HG03457 (cell line): ENCODE measurements around the gene CASP10.
A peak's percentile ranks its signal among the peaks of the same experiment; 100 is the strongest.
"Not testable (repeated sequence)": the region's sequence is repeated elsewhere in the genome, so short reads cannot be mapped to it uniquely, and the experiment has no call there.

Source experiments
- ATAC-seq: cut with Tn5 transposase; IDR thresholded peaks from one replicate; pipeline ENCODE4 v1.9.1; 2021; ENCODE audit warnings: moderate number of reproducible peaks; ENCODE audit not compliant: unreplicated experiment

CASP10 gene

GRCh38 chr2:201154615-201155399, 28.1 kb upstream of the CASP10 start:
- ATAC-seq: no peak

GRCh38 chr2:201156036-201156435, 26.9 kb upstream of the CASP10 start:
- no peak for ATAC-seq

GRCh38 chr2:201156640-201157039, 26.3 kb upstream of the CASP10 start:
- ATAC-seq: no peak

GRCh38 chr2:201157694-201158093, 25.2 kb upstream of the CASP10 start:
- peak; percentile 7 for ATAC-seq

GRCh38 chr2:201158111-201158929, 24.6 kb upstream of the CASP10 start:
- peak; percentile 93 for ATAC-seq

- no peak for ATAC-seq
These were observed 18.8 kb upstream of the CASP10 start for GRCh38 chr2:201164166-201164565.

- no peak for ATAC-seq
These were observed 15.4 kb upstream of the CASP10 start for GRCh38 chr2:201167546-201167945.

GRCh38 chr2:201168496-201168895, 14.4 kb upstream of the CASP10 start:
- ATAC-seq: not testable (repeated sequence)

- ATAC-seq: no peak
These were observed 11.6 kb upstream of the CASP10 start for GRCh38 chr2:201171259-201171814.

GRCh38 chr2:201172279-201172678, 10.7 kb upstream of the CASP10 start:
- ATAC-seq: no peak

- ATAC-seq: no peak
These were observed 8.3 kb upstream of the CASP10 start for GRCh38 chr2:201174687-201175086.

- no peak for ATAC-seq
These were observed 6.9 kb upstream of the CASP10 start for GRCh38 chr2:201176081-201176481.

GRCh38 chr2:201180010-201180409, 2.9 kb upstream of the CASP10 start:
- no peak for ATAC-seq

GRCh38 chr2:201183365-201183727, 405 bp downstream of the CASP10 start:
- no peak for ATAC-seq

GRCh38 chr2:201183835-201184234, 894 bp downstream of the CASP10 start:
- ATAC-seq: not testable (repeated sequence)

- ATAC-seq: not testable (repeated sequence)
These were observed 1.3 kb downstream of the CASP10 start for GRCh38 chr2:201184248-201184647.

GRCh38 chr2:201185863-201186262, 2.9 kb downstream of the CASP10 start:
- no peak for ATAC-seq

- no peak for ATAC-seq
These were observed 4.0 kb downstream of the CASP10 start for GRCh38 chr2:201186982-201187381.

- ATAC-seq: no peak
These were observed 5.5 kb downstream of the CASP10 start for GRCh38 chr2:201188449-201188848.

GRCh38 chr2:201191132-201191875, 8.4 kb downstream of the CASP10 start:
- ATAC-seq: no peak

GRCh38 chr2:201194097-201194496, 11.2 kb downstream of the CASP10 start:
- ATAC-seq: peak; percentile 93
